ENCODE data around the gene TMEM129.
A peak's percentile ranks its signal among the peaks of the same experiment; 100 is the strongest.

Gene TMEM129

DNA sequence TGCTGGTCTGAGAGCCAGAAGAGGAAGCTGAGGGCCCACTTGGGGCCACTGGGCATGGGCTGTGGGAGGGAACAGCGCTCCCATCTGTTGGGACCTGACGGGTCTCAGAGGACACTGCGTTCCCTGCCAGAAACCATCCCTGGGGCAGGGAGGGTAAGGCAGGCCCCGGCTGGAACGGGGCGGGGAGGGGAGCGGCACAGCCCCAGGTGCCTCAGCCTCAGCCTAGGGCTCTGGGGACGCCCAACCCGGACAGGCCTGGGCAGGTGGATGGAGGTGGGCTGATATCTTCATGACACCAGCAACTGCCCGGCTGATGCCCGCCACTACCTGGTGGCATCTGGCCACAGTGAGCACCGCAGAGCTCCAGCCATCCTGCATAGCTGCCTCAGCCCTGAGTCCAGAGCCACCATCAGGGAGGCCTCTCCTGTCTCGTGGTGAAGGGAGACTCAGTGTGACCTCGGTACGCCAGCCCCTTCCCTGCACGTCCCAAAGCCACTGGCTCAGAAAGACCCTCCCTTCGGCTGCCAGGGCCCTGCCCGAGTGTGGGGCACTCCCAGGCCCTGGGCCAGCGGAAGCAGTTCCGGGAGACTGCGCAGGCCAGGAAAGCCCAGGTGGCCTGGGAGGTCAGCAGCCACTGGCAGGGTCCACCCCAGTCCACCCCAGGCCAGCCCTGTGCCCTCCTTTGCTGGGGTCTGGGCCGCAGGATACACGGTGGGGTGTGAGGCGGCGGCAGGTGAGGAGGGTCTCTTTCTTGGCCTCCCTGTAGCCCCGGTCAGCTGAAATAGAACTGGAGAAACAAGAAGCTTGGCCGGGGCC, 37.4 kb upstream of the TMEM129 start:
- no peak for DNase-seq (ENCODE audit: low read depth)

- DNase-seq (ENCODE audit: low read depth), result no peak
These were observed 36.7 kb upstream of the TMEM129 start for GRCh38 chr4:1757836-1758235.

GRCh38 chr4:1756893-1757779, 36.0 kb upstream of the TMEM129 start:
- DNase-seq (ENCODE audit: low read depth), result no peak

DNA sequence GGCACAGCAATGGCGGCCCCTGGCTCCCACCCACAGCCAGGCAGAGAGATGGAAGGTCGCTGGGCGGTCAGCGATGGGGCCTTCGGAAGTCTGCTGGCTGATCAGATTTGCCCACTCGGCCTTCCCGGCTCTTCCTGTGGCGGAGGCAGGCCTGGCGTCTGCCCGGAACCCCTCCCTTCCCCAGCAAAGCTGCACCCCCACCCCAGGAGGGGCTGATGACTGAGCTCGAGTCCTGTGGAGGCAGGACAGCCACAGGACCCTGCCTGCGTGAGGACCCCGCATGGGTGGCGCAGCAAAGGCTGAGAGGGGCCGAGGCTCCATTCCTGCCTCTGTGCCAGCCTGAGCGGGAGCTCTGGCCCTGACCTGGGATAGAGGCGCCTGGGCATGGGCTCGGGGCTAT, 35.0 kb upstream of the TMEM129 start:
- no peak for DNase-seq (ENCODE audit: low read depth)

DNA sequence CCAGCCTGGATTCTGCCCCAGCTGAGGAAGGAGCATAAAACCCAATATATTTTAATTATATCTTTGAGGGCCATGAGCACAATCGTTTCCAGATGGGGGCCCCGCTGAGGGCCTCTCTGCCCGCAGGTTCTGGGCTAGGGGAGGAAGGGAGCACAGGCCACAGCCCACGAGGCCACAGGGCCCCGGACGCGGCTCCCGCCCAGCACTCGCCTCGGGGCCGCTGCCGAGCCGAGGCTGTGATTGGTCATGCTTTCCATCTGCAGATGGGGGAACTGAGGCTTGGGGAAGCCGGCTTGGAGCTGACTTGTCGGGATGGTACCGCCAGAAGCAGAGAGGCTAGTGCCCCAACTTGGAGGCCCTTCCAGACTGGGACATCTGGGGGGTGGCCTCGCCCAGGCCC, 34.2 kb upstream of the TMEM129 start:
- no peak for DNase-seq (ENCODE audit: low read depth)

DNA sequence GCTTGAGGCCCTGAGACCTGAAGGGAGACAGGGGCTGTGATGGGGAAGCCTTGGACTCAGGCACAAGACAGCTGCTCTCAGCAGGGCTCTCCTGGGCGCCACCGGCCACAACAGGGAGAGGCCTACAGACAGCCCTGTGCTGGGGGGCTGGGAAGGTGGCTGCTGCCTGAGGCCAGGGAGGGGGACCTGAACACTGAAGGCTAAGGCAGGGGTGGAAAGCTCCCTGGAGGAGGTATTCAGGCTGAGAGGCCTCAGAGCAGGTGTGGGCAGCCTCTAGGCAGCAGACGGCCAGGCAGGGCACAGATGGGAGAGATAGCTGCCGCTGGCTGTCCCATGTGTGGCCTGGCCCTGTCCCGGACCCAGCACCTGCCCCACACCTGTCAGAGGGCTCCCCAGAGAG, 33.2 kb upstream of the TMEM129 start:
- DNase-seq (ENCODE audit: low read depth), result no peak

DNA sequence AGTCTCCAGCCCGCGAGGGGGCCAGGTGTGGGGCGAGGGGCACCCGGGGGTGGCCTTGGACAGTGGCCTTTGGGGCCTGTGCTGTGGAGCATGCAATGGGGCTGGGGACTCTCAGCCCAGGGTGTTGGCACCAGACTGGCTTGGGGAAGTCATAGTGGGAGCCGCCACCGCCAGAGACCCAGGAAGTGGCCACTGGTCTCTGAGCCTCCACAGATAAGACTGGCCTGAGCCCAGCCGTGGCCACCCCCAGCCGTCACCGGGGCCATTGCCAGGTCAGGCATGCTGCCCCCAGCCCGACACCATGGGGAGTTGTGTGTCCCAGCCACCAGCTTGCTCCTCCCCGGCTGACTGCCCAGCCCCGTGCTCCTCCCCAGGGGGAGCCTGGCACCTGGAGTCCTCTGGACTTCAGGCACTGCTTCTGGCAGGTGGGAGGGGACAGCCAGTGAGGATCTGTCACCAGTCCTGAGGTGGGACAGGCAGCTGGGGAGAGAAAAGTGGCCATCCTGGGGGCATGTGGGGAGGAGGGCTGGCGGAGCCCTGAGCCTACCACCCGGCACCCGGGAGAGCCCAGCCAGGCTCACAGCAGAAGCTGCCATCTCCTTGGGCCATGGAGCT, 32.7 kb upstream of the TMEM129 start:
- no peak for DNase-seq (ENCODE audit: low read depth)

GRCh38 chr4:1753294-1753696, 32.2 kb upstream of the TMEM129 start:
- no peak for DNase-seq (ENCODE audit: low read depth)

DNA sequence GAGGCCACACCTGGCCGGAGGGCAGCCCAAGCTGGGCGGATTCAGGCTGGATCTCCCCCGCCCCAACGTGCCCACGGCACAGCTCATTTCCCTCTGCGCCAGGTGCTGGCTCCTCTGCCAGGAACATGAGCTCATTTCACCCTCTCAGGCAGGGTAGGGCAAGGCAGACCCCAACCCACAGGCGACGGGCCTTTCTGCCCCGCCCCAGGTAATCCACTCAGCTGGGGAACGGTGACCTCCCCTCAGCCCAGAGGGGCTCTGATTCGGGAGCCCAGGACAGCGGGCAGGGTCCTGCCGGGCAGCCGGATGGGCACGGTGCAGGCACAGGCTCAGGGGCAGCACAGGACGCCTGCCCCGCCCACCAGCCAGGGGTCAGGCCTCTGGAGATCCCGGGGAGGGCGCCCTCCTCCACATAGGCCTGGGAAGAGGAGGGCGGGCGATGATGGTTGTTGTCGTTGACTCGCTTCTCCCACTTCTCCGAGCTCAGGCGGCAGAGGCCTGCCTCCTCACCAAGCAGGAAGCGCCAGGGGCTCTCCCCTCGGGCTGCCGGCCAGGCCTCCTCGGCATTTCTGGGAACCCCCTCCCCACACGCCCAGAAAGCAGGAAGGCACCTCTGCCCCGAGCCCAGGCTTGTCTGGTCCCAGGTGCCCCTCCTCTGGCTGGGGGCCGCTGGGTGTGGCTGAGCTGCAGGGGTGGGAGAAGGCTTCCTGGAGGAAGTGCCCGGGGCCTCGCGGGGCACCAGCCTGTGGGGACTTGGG, 31.3 kb upstream of the TMEM129 start:
- DNase-seq (ENCODE audit: low read depth), result peak; percentile 41

DNA sequence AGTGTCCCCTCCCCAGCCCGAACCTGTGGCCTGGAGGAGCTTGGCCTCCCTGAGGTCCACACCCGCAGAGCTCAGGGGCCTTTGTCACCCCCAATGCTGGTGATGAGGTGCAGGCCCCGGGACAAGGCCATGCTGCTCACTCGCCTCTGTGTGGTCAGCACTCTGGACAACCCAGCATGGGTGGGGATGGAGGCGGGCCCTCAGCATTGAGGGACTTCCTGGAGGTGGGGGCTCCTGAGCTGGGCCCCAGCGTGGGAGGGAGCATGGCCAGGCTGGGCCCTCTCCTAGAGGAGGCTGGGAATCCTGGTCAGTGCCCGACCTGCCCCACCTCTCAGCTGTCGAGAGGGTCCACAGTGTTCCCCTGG, 30.8 kb upstream of the TMEM129 start:
- no peak for DNase-seq (ENCODE audit: low read depth)

DNA sequence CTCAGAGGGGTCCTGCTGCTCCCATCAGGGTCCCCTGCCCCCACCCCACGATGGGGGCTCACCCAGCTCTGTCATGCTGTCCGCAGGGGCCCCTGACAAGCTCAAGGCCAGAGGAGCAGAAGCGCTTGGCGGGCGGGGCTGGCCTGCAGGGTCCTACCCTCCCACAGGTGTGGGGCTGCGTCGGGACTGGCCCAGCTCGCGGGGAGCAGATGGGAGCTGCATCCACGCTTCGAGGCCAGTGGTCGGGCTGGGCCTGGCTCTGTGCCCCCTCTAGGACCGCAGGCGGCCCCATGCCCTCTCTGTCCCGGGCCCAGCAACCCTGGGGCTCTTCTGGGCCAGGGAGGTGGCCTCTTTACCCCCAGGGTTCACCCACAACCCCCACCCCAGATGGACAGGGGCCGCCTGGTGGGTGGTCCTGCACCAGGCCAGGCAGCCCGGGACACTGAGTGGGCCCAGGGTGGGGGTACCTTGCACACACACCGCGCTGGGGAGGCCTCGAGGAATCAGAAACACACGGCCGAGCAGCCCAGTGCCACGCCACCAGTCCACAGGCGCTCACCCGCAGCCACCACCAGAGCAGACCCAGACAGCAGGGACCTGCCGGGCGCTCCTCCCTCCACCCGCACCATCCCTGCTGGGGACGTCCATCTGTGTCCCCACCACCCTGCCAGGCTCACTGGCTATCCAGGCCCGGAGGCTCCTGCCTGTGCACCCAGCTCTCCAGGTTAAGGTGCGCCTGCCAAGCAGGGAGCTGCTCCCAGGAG, 30.2 kb upstream of the TMEM129 start:
- DNase-seq (ENCODE audit: low read depth), result no peak

DNA sequence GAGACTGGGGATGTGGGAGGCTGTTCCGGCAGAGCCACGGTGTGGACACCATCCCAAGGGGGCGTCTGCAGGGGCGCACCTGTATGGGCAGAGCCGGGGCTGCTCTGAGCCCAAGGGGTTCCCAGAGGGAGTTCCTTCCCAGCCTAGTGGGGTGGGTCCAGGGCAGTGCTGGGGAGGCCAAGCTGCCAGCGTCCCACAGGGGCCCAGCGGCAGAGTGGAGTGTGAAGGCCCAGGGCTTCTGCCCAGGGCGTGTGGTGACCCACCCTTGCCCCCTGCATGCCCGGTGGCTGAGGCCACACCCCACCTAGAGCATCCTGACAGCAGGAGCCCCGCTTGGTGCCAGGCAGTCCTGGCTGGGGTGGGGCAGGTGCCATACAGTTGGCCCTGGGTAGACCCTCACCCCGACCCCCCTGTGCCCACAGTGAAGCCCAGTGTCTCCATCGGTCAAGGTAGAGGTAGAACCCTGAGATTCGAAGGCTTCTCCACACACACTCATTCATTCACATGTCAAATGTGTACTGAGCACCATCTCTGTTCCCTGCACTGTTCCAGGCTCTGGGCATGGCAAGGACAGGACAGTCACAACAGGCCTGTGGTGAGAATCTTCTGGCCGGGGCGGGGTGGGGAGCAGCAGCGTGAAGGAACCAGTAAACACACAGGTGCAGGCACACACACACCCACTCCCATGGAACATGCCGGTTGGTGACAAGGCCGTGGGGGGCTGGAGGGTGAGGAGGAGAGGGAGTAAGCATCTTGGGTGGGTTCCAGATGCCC, 29.4 kb upstream of the TMEM129 start:
- DNase-seq (ENCODE audit: low read depth), result no peak

GRCh38 chr4:1749826-1750225, 28.7 kb upstream of the TMEM129 start:
- no peak for DNase-seq (ENCODE audit: low read depth)

- DNase-seq (ENCODE audit: low read depth), result no peak
These were observed 28.2 kb upstream of the TMEM129 start for GRCh38 chr4:1749370-1749769.

DNA sequence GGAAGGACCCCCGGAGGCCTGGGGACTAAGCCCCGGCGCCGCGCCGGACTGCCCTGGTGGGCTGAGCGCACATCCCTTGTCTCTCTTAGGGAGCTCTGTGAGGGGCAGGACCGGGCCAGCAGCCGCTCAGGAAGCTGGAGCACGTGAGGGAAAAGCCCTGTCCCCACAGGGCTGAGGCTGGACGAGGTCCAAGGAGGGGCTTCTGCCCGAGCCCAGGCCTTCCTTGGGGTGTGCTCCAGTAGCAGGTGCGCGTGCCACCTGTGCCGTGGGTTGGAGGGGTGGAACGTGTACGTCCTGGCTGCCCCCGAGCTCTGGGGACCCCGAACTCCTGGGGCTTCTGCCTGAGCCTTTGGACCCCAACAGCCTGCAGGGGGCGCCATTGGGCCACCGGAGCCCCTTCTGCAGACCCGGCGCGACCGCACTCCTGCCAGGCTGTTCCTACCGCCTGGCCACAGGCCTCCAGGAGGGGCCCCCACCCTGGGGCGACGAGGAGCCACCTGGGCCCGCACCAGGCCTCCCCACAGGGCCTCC, 27.4 kb upstream of the TMEM129 start:
- DNase-seq (ENCODE audit: low read depth), result peak; percentile 84

GRCh38 chr4:1747603-1747967, 26.5 kb upstream of the TMEM129 start:
- DNase-seq (ENCODE audit: low read depth), result no peak

- DNase-seq (ENCODE audit: low read depth), result no peak
These were observed 25.9 kb upstream of the TMEM129 start for GRCh38 chr4:1746919-1747602.

DNA sequence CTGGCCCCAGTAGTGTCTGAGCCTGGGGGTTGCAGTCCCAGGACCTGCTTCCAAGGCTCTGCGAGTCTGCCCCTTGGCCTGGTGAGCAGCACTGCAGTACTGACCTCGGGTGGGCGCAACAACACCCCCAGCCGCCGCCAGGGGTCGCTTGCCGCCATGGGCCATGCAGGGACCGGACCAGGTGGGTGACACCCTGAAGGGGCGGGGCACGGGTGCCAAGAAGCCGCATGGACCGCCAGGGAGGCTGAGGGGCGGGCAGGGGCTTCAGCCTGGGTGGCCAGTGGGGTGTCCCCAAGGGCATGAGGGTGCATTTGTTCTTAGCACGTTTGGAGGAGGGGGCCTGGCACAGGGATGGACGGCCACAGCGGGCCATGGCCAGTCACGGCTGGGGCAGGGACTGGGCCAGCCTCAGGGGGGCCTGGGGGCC, 25.2 kb upstream of the TMEM129 start:
- peak; percentile 85 for DNase-seq (ENCODE audit: low read depth)

DNA sequence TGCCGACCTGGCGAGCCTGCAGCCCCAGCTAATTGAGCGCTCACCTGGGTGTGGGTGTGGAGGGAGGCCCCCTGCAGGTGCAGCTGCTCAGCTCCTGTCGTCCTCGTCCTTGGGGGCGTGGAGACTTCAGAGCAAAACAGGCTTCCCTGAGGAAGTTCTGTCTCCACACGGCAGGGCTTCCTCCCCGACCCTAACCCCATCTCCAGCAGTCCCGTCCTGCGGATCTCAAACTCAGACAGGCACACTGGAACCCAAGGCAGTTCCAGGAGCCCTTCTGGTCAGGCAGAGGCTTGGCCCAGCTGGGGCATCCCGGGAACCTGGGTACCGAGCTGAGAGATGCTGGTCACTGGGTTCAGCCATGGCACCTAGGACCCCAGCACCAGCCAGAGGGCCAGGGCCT, 24.6 kb upstream of the TMEM129 start:
- no peak for DNase-seq (ENCODE audit: low read depth)

GRCh38 chr4:1745165-1745564, 24.0 kb upstream of the TMEM129 start:
- DNase-seq (ENCODE audit: low read depth), result no peak

All from activated T-cell treated with anti-CD3 and anti-CD28 coated beads for 48 hours (primary cell).